NCI-H1105 treated with DMSO at 0.1 percent for 48 hours (cell line): ENCODE measurements around the gene CHRNA9.
"Not testable (repeated sequence)": the region's sequence is repeated elsewhere in the genome, so short reads cannot be mapped to it uniquely, and the experiment has no call there.

ENCODE experiments used
- DNase-seq: peaks from one replicate; lab custom pipeline; 2025; lab: John Stamatoyannopoulos, UW

CHRNA9 gene

DNA sequence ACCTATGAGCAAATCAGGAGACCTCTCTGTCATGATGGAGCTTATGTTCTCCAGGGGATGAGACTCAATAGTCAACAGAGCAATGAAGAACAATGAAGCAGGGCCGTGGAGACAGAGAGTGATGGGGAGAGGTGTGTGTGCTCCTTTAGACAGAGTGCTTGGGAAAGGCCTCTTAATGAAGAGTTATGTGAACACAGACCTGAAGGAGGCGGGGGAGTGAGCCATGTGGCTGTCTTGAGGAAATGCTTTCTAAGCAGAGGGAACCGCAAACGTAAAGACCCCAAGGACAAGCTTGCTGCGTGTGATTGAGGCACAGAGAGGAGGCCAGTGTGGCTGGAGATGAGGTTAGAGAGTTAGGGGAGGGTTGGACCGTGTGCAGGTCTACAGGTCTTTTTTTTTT lies 53.1 kb downstream of the CHRNA9 start:
- DNase-seq: no peak

DNA sequence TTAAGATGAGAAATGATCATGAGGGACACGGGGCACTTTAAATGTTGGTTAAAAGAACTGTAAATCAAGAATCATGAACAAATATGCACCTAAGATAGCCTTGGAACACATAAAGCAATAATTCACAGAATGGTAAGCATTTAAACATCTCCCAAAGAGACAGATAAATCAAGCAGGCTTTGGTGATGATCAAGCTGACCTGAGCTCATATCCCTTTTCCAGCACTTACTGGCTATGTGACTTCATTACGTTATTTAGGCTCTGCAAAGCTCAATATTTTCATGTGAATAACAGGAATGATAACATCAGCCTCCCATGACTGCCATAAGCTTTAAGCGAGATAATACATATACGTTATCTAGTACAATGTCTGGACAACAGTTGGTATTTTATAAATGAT lies 54.9 kb downstream of the CHRNA9 start:
- no peak for DNase-seq

GRCh38 chr4:40392241-40392640 lies 57.1 kb downstream of the CHRNA9 start:
- not testable (repeated sequence) for DNase-seq

- DNase-seq: no peak
Measured at GRCh38 chr4:40394236-40394635, 59.1 kb downstream of the CHRNA9 start.

DNA sequence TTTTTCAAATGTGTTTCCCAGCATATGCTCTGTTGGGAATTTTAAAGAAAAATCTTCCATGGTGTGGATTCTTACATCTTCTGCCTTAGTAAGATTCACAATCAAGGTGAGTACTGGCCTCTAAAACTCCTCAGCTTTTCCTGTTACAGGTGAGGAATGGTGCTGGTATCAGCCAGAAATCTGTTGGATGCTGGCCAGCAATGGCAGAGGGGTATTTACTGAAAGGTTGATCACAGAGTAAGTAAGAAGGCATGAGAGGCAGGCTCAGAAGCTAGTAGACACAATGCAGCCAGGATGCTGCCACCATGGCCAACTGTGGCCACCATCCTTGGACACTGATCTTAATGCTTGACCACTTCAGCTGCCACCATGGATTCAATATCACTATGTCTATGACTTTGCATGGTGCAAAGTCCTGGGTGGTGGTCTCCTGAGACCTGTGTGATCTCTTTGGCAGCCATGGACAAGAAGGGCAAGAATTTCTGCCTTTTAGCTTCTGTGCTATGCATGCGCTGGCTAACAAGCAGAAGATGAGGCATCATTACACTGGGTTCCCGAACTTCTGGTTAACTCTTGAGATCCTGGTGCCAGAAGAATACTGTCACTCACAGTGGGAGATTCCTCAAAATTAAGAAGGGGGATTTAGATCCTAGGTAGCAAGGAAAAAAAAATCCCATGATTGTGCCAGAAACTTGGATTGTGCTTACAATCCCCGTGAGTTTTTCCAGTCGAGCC lies 60.2 kb downstream of the CHRNA9 start:
- DNase-seq: peak; percentile 39

GRCh38 chr4:40395908-40396793 lies 61.0 kb downstream of the CHRNA9 start:
- peak; percentile 79 for DNase-seq

DNA sequence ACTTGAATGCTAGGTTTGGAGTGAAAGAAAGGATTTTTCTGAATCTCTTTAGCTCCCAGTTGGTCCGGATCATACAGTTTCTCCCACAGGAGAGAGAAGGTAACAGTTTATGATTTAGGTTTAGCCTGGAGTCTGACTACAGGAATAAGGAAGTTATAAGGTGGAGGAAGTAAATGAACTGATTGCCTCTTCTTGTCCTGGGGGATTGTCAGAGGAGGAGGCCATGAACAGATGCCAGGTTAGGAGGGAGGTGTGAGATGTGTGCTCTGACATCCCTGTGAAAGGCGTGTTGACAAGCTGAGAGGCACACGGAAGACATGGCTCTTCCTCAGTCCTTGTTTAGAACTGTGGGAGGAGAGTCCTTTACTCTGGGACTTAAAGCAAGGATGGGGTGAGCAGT lies 64.4 kb downstream of the CHRNA9 start:
- DNase-seq: no peak

- DNase-seq: no peak
Measured at GRCh38 chr4:40401096-40401495, 66.0 kb downstream of the CHRNA9 start.

DNA sequence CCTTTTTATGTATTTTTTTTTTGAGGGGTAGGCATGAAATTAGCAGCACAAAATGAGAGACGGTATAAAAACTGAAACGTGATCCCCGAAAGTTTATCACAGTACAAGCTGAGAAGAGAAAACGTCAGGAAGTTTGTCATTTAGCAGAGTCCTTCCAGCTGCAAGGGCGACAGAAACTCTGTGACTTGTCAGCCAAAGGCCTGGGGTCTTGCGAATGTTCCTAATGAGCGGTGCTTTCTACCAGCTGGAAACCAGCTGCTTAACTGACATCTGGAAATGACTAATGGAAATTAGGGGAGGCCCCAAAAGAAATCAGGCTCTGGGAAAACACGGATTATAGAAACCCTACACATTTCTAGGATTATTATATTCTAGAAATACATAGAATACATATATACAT lies 66.5 kb downstream of the CHRNA9 start:
- DNase-seq: no peak

- no peak for DNase-seq
Measured at GRCh38 chr4:40402556-40402955, 67.4 kb downstream of the CHRNA9 start.

GRCh38 chr4:40403081-40403480 lies 67.9 kb downstream of the CHRNA9 start:
- DNase-seq: no peak
